Smooth muscle cell (in vitro differentiated cells): ENCODE results near the gene ACYP2. TPM values are rescaled to one million over a fixed set of nuclear protein-coding genes. Genes with fewer than 3 reads are reported as not detected.
"Not testable (repeated sequence)": the region's sequence is repeated elsewhere in the genome, so short reads cannot be mapped to it uniquely, and the experiment has no call there.

ENCODE experiments used
- DNase-seq: peaks from one replicate; lab custom pipeline; 2025; ENCODE audit not compliant: unreplicated experiment; lab: John Stamatoyannopoulos, UW
- H2AFZ ChIP-seq: fragments of 200-600 bp; sonication (generic); 2 replicates; pipeline ENCODE4 v1.6.0; 2016; ENCODE audit warnings: antibody characterized with exemption, low read depth, mild to moderate bottlenecking
- H3F3A ChIP-seq: fragments of 200-600 bp; sonication (generic); 2 replicates; pipeline ENCODE4 v1.6.0; 2017; ENCODE audit warnings: antibody characterized with exemption, low read depth
- H3K27ac ChIP-seq: fragments of 200-600 bp; sonication (generic); 2 replicates; pipeline ENCODE4 v1.5.1; 2016; ENCODE audit warnings: low read depth, mild to moderate bottlenecking
- H3K27me3 ChIP-seq: fragments of 200-600 bp; sonication (generic); 2 replicates; pipeline ENCODE4 v1.6.1; 2016; ENCODE audit warnings: low read depth, mild to moderate bottlenecking
- H3K36me3 ChIP-seq: fragments of 200-600 bp; sonication (generic); 2 replicates; pipeline ENCODE4 v1.5.1; 2016; ENCODE audit warnings: low read depth
- H3K4me1 ChIP-seq: fragments of 200-600 bp; sonication (generic); 2 replicates; pipeline ENCODE4 v1.5.1; 2016; ENCODE audit warnings: low read depth
- H3K4me2 ChIP-seq: fragments of 200-600 bp; sonication (generic); 2 replicates; pipeline ENCODE4 v1.6.0; 2016; ENCODE audit warnings: mild to moderate bottlenecking
- H3K4me3 ChIP-seq: fragments of 200-600 bp; sonication (generic); 2 replicates; pipeline ENCODE4 v1.5.1; 2016; ENCODE audit warnings: mild to moderate bottlenecking
- H3K79me2 ChIP-seq: fragments of 200-600 bp; sonication (generic); 2 replicates; pipeline ENCODE4 v1.6.0; 2016; ENCODE audit warnings: low read depth, mild to moderate bottlenecking
- H3K9ac ChIP-seq: fragments of 200-600 bp; sonication (generic); 2 replicates; pipeline ENCODE4 v1.6.0; 2016; ENCODE audit warnings: low read depth
- H3K9me3 ChIP-seq: fragments of 200-600 bp; sonication (generic); replicated peaks from 2 replicates; pipeline ENCODE4 v1.5.1; 2016; ENCODE audit warnings: low read depth
- H4K20me1 ChIP-seq: fragments of 200-600 bp; sonication (generic); 2 replicates; pipeline ENCODE4 v1.6.0; 2016; ENCODE audit warnings: low read depth
- WGBS: methylation state at CpG from one replicate; pipeline ENCODE4 v1.1.7; 2016; ENCODE audit warnings: low lambda C conversion rate; 5-methylcytosine and 5-hydroxymethylcytosine counted together
- polyA plus RNA-seq: library from polyadenylated mRNA; unstranded; fragments of >200 nt; fragmentation: Nextera tagmentation; extraction: Ambion mirVana; gene quantifications from 2 replicates; pipeline ENCODE4 v1.2.1, GENCODE V29; 2016
- total RNA-seq: library from RNA; depleted of rRNA; stranded (reverse); fragments of >200 nt; gene quantifications from 2 replicates; pipeline ENCODE4 v1.2.3, GENCODE V29; 2014
- TF ChIP-seq, protein P1 (sequence below): fragments of 200-600 bp; sonication (generic); IDR thresholded peaks from 2 replicates; pipeline ENCODE4 v1.5.1; 2017; ENCODE audit warnings: borderline replicate concordance, mild to moderate bottlenecking, antibody characterized with exemption; ENCODE audit not compliant: insufficient read depth, poor library complexity, severe bottlenecking

The ACYP2 gene
- total and polyA plus RNA-seq, 2 experiments from 2014 or later: 12.1 to 18.6 TPM

DNA sequence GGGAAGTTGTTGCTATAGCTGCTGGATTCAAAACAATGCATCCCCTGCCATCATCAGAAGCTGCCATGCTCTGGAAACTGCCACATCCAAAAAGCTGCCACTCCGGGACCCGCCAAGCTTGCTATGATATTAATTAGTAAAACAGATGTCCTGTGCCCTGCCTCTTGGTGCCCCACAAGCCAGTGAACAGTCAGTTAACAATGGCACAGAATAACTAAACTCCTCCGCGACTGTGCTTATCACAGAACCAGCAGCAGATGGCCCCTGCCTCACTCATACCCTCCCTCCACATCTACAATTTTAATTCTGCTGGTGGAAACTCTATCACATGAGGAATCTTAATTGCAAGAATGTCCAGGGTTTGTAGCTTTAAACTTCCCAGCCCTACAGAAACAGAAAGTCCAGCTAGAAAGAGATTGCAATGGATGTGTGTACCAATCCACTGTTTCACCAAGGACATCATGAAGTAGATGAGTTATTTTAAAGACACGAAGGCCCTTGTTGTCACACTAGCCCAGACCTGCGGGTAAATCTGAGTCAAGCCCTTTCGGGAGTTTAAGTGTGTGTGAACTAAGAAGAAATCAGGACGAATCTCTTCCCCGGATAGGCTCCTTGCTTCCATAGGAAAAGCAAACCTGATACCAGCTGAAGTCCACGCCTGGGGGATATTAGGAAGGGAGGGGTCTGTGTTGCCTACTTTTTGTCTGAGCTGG, 7.4 kb upstream of the ACYP2 start:
- no peak for DNase-seq
- Histone ChIP-seq H3K9me3 (no peaks in the 10 kb centered on the region), H3K27me3 (no peaks in the 10 kb centered on the region), H3K36me3 (no peaks in the 10 kb centered on the region), H3K79me2 (no peaks in the 10 kb centered on the region), H3K4me2 (no peak overlapping the region), H3K4me1 (no peaks in the 10 kb centered on the region), H3K9ac (no peak overlapping the region), H4K20me1 (no peaks in the 10 kb centered on the region), H3F3A (no peaks in the 10 kb centered on the region), H2AFZ (peak overlapping the region; percentile 0), H3K27ac (peak overlapping the region; percentile 41), H3K4me3 (no peak overlapping the region)
- TF ChIP-seq, protein P1, sequence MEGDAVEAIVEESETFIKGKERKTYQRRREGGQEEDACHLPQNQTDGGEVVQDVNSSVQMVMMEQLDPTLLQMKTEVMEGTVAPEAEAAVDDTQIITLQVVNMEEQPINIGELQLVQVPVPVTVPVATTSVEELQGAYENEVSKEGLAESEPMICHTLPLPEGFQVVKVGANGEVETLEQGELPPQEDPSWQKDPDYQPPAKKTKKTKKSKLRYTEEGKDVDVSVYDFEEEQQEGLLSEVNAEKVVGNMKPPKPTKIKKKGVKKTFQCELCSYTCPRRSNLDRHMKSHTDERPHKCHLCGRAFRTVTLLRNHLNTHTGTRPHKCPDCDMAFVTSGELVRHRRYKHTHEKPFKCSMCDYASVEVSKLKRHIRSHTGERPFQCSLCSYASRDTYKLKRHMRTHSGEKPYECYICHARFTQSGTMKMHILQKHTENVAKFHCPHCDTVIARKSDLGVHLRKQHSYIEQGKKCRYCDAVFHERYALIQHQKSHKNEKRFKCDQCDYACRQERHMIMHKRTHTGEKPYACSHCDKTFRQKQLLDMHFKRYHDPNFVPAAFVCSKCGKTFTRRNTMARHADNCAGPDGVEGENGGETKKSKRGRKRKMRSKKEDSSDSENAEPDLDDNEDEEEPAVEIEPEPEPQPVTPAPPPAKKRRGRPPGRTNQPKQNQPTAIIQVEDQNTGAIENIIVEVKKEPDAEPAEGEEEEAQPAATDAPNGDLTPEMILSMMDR: no peak
- WGBS: 61% methylated on average over 10 of the region's 10 CpGs

DNA sequence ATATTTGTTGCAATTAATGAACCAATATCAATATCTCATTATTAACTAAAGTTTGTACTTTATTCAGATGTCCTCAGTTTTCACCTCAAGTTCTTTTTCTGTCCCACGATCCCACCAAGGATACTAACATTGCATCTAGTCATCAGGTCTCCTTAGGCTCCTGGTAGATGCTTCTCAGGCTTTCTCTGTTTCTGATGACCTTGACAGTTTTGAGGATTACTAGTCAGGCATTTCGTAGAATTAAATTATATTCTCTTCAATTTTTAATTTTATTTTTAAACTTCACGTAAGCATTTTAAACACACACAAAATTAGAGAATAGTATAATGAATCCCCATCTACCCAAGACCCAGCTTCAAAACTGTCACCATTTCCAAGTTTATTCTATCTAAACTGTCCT, 5.6 kb upstream of the ACYP2 start:
- 99% methylated on average over 3 of the region's 3 CpGs for WGBS
- Histone ChIP-seq H3K27ac (no peak overlapping the region), H3K4me3 (no peak overlapping the region), H3K9ac (no peak overlapping the region), H3K4me2 (no peak overlapping the region), H3K27me3 (no peaks in the 10 kb centered on the region), H3K9me3 (no peaks in the 10 kb centered on the region), H3F3A (peaks cover 7% of the 10 kb centered on the region), H3K4me1 (peaks cover 5% of the 10 kb centered on the region), H4K20me1 (no peaks in the 10 kb centered on the region), H2AFZ (no peak overlapping the region), H3K79me2 (peaks cover 5% of the 10 kb centered on the region), H3K36me3 (no peaks in the 10 kb centered on the region)
- TF ChIP-seq, protein P1: no peak
- no peak for DNase-seq

DNA sequence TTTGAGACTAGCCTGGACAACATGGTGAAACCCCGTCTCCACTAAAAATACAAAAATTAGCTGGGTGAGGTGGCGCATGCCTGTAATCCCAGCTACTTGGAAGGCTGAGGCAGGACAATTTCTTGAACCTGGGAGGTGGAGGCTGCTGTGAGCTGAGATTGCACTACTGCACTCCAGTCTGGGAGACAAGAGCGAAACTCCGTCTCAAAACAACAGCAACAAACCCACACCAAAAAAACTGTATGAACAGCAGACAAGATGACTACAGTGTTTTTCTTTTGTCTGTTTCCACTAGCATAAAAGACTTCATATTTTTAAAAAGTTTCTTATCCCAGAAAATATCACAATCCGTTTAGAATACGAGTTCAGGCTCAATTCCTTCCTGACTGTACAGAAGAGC, 936 bp upstream of the ACYP2 start:
- not testable (repeated sequence) for H2AFZ ChIP-seq, H3K9me3 ChIP-seq, H4K20me1 ChIP-seq, DNase-seq, H3K36me3 ChIP-seq, H3F3A ChIP-seq, H3K79me2 ChIP-seq, H3K27me3 ChIP-seq
- WGBS: 88% methylated on average over 6 of the region's 6 CpGs
- Histone ChIP-seq H3K4me3 (peak overlapping the region; percentile 74), H3K27ac (peak overlapping the region; percentile 97), H3K9ac (peak overlapping the region; percentile 97), H3K4me1 (peaks cover 13% of the 10 kb centered on the region), H3K4me2 (peak overlapping the region; percentile 89)

DNA sequence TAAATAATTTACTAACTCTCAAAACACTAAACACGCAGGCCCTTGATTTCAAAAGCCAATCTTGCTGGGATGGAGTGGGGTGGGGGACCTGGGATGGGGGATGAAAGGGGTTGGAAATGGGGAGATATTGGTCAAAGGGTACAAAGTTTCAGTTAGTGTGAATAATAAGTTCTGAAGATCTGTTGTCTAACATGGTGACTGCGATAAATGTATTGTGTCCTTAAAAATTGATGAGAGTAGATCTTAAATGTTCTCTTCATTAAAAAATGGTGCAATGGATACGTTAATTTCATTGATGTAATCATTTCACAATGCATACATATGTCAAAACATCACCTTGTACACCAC, 505 bp upstream of the ACYP2 start:
- peak overlapping the region; percentile 97 for H3K27ac ChIP-seq
- no peaks in the 10 kb centered on the region for H4K20me1 ChIP-seq
- peaks cover 13% of the 10 kb centered on the region for H3K4me1 ChIP-seq
- H2AFZ ChIP-seq: peak overlapping the region; percentile 60
- peaks cover 5% of the 10 kb centered on the region for H3K79me2 ChIP-seq
- H3K9ac ChIP-seq: peak overlapping the region; percentile 97
- no peak for DNase-seq
- peak overlapping the region; percentile 89 for H3K4me2 ChIP-seq
- H3K36me3 ChIP-seq: no peaks in the 10 kb centered on the region
- TF ChIP-seq, protein P1: no peak
- peaks cover 9% of the 10 kb centered on the region for H3F3A ChIP-seq
- H3K9me3 ChIP-seq: no peaks in the 10 kb centered on the region
- peak overlapping the region; percentile 74 for H3K4me3 ChIP-seq
- 56% methylated on average over 3 of the region's 3 CpGs for WGBS
- H3K27me3 ChIP-seq: no peaks in the 10 kb centered on the region

DNA sequence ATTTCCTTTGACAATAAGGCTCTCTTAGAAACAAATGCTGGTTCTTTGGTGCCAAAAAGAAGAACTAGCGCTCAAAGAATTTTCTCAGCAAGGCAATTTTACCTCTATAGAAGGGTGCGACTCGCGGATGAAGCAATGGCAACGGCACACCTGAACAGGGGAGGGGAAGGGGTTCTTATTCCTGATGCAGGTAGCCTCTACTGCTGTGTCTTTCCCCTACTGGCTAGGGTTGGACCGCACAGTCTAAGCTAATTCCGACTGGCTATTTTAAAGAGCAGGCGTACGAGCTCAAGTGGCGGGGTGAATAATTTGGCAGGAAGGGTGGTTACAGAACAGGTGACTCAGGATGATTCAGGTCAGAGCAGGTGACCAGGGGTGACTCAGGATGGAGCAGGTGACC, 1.2 kb downstream of the ACYP2 start:
- H3K36me3 ChIP-seq, DNase-seq, H3K79me2 ChIP-seq, H3K27me3 ChIP-seq, H4K20me1 ChIP-seq, H2AFZ ChIP-seq, H3K9ac ChIP-seq, H3F3A ChIP-seq, H3K9me3 ChIP-seq: not testable (repeated sequence)
- Histone ChIP-seq H3K4me1 (peaks cover 13% of the 10 kb centered on the region), H3K4me2 (peak overlapping the region; percentile 89), H3K4me3 (peak overlapping the region; percentile 74), H3K27ac (peak overlapping the region; percentile 97)
- 82% methylated on average over 10 of the region's 10 CpGs for WGBS
